ENCODE data around the gene MYLK3. TPM values are rescaled to one million over a fixed set of nuclear protein-coding genes. Genes with fewer than 3 reads are reported as not detected.
"Not testable (repeated sequence)": the region's sequence is repeated elsewhere in the genome, so short reads cannot be mapped to it uniquely, and the experiment has no call there.

The MYLK3 gene
- 0.25 and 0.26 TPM in 2 replicates for total RNA-seq (2014; rRNA removed; shearing (Covaris generic))

- DNase-seq: no peak
- Histone ChIP-seq H3K9me3 (replicated peaks) (no peaks in the 10 kb centered on the region), H3K4me1 (peaks cover 29% of the 10 kb centered on the region), H3K4me3 (no peak within 1 kb of the TSS), H3K27ac (peak within 1 kb of the TSS; percentile 7; the same call in 1 of the 2 replicates), H3K27me3 (no peaks in the 10 kb centered on the region), H3K36me3 (no peaks in the 10 kb centered on the region)
Observed at GRCh38 chr16:46747777-46748651, at the start of gene MYLK3. Gene MYLK3, minus strand, starts transcription at chr16:46748344. Its CDS starts 151 bp downstream, at chr16:46748193.

GRCh38 chr16:46797501-46797900, 49.4 kb upstream of the MYLK3 start:
- no peak for DNase-seq
- Histone ChIP-seq H3K4me3 (no peak overlapping the region), H3K27me3 (no peaks in the 10 kb centered on the region), H3K36me3 (peaks cover 6% of the 10 kb centered on the region; the same call in 1 of the 2 replicates), H3K4me1 (peaks cover 3% of the 10 kb centered on the region; the same call in 1 of the 2 replicates), H3K9me3 (replicated peaks) (peaks cover 5% of the 10 kb centered on the region; the same call in 1 of the 2 replicates), H3K27ac (no peak overlapping the region)

GRCh38 chr16:46796764-46797269, 48.7 kb upstream of the MYLK3 start:
- Histone ChIP-seq H3K27ac (no peak overlapping the region), H3K27me3 (no peaks in the 10 kb centered on the region), H3K4me1 (peaks cover 3% of the 10 kb centered on the region; the same call in 1 of the 2 replicates), H3K4me3 (no peak overlapping the region), H3K36me3 (peaks cover 6% of the 10 kb centered on the region; the same call in 1 of the 2 replicates), H3K9me3 (replicated peaks) (peaks cover 5% of the 10 kb centered on the region; the same call in 1 of the 2 replicates)
- no peak for DNase-seq

GRCh38 chr16:46793841-46794240, 45.7 kb upstream of the MYLK3 start:
- H3K4me1 ChIP-seq: peaks cover 3% of the 10 kb centered on the region; the same call in 1 of the 2 replicates
- DNase-seq: no peak
- H3K36me3 ChIP-seq: peaks cover 6% of the 10 kb centered on the region; the same call in 1 of the 2 replicates
- no peaks in the 10 kb centered on the region for H3K27me3 ChIP-seq
- no peak overlapping the region for H3K4me3 ChIP-seq
- H3K9me3 ChIP-seq (replicated peaks): peaks cover 5% of the 10 kb centered on the region; the same call in 1 of the 2 replicates
- H3K27ac ChIP-seq: no peak overlapping the region

GRCh38 chr16:46790599-46791270, 42.6 kb upstream of the MYLK3 start:
- DNase-seq: no peak
- H3K36me3 ChIP-seq: no peaks in the 10 kb centered on the region; the same call in 1 of the 2 replicates
- no peak overlapping the region for H3K27ac ChIP-seq
- H3K9me3 ChIP-seq (replicated peaks): peaks cover 5% of the 10 kb centered on the region
- H3K4me3 ChIP-seq: no peak overlapping the region
- peaks cover 3% of the 10 kb centered on the region; the same call in 1 of the 2 replicates for H3K4me1 ChIP-seq
- no peaks in the 10 kb centered on the region for H3K27me3 ChIP-seq

- Histone ChIP-seq H3K4me3 (no peak overlapping the region), H3K36me3 (no peaks in the 10 kb centered on the region), H3K27me3 (no peaks in the 10 kb centered on the region), H3K27ac (no peak overlapping the region), H3K4me1 (no peaks in the 10 kb centered on the region), H3K9me3 (replicated peaks) (peaks cover 5% of the 10 kb centered on the region)
- no peak for DNase-seq
Observed at GRCh38 chr16:46789499-46790414, 41.6 kb upstream of the MYLK3 start.

GRCh38 chr16:46788891-46789474, 40.8 kb upstream of the MYLK3 start:
- no peaks in the 10 kb centered on the region for H3K36me3 ChIP-seq
- DNase-seq: no peak
- no peak overlapping the region for H3K27ac ChIP-seq

GRCh38 chr16:46787909-46788308, 39.8 kb upstream of the MYLK3 start:
- Histone ChIP-seq H3K4me1 (no peaks in the 10 kb centered on the region), H3K36me3 (no peaks in the 10 kb centered on the region), H3K27ac (no peak overlapping the region), H3K9me3 (replicated peaks) (peaks cover 3% of the 10 kb centered on the region; the same call in 1 of the 2 replicates), H3K27me3 (no peaks in the 10 kb centered on the region), H3K4me3 (no peak overlapping the region)
- no peak for DNase-seq

More at GRCh38 chr16:46788891-46789474, 40.8 kb upstream of the MYLK3 start:
- no peak overlapping the region for H3K4me3 ChIP-seq
- H3K9me3 ChIP-seq (replicated peaks): peaks cover 5% of the 10 kb centered on the region
- no peaks in the 10 kb centered on the region for H3K4me1 ChIP-seq
- H3K27me3 ChIP-seq: no peaks in the 10 kb centered on the region

- Histone ChIP-seq H3K4me3 (no peak overlapping the region), H3K9me3 (replicated peaks) (peaks cover 3% of the 10 kb centered on the region; the same call in 1 of the 2 replicates), H3K27me3 (no peaks in the 10 kb centered on the region), H3K36me3 (no peaks in the 10 kb centered on the region), H3K27ac (no peak overlapping the region), H3K4me1 (no peaks in the 10 kb centered on the region)
- no peak for DNase-seq
Observed at GRCh38 chr16:46785076-46785845, 37.1 kb upstream of the MYLK3 start.

GRCh38 chr16:46784569-46784968, 36.4 kb upstream of the MYLK3 start:
- not testable (repeated sequence) for H3K4me1 ChIP-seq; H3K4me3 ChIP-seq; H3K27ac ChIP-seq; H3K36me3 ChIP-seq; DNase-seq; H3K27me3 ChIP-seq; H3K9me3 ChIP-seq (replicated peaks)

- H3K36me3 ChIP-seq: no peaks in the 10 kb centered on the region
- H3K27me3 ChIP-seq: no peaks in the 10 kb centered on the region
- no peak overlapping the region for H3K27ac ChIP-seq
- no peaks in the 10 kb centered on the region for H3K4me1 ChIP-seq
- no peak overlapping the region for H3K4me3 ChIP-seq
- no peak for DNase-seq
- H3K9me3 ChIP-seq (replicated peaks): peaks cover 3% of the 10 kb centered on the region; the same call in 1 of the 2 replicates
Observed at GRCh38 chr16:46783800-46784199, 35.7 kb upstream of the MYLK3 start.

- no peaks in the 10 kb centered on the region for H3K36me3 ChIP-seq
- no peaks in the 10 kb centered on the region; the same call in 1 of the 2 replicates for H3K9me3 ChIP-seq (replicated peaks)
- no peak for DNase-seq
- H3K4me3 ChIP-seq: no peak overlapping the region
- H3K4me1 ChIP-seq: no peaks in the 10 kb centered on the region
- no peaks in the 10 kb centered on the region for H3K27me3 ChIP-seq
- H3K27ac ChIP-seq: no peak overlapping the region
Observed at GRCh38 chr16:46782320-46782719, 34.2 kb upstream of the MYLK3 start.

GRCh38 chr16:46777804-46778203, 29.7 kb upstream of the MYLK3 start:
- Histone ChIP-seq H3K4me3 (no peak overlapping the region), H3K9me3 (replicated peaks) (no peaks in the 10 kb centered on the region), H3K36me3 (no peaks in the 10 kb centered on the region), H3K27me3 (no peaks in the 10 kb centered on the region), H3K4me1 (peaks cover 14% of the 10 kb centered on the region), H3K27ac (no peak overlapping the region)
- no peak for DNase-seq
